Left cardiac atrium (tissue), 4 donors: ENCODE data around the gene ARID3A. TPM values are rescaled to one million over a fixed set of nuclear protein-coding genes. Genes with fewer than 3 reads are reported as not detected.
A peak's percentile ranks its signal among the peaks of the same experiment; 100 is the strongest.

ENCODE experiments used
- ATAC-seq, 2 donors: fragments of 200-7000 bp; cut with Tn5 transposase; one replicate each; pipeline ENCODE4 v1.9.1; 2020; ENCODE audit warnings: mild to moderate bottlenecking in 2 of 2, moderate library complexity in 2 of 2
- DNase-seq: peaks from one replicate; pipeline ENCODE4 v3.0.0-alpha.2; 2020
- intact Hi-C, 2 donors: fragments of 100-400 bp; cut with DNase I; formaldehyde crosslinking; loops; one replicate each; pipeline versions ENCODE4 v1.14.1 to v1.15.1; 2022 to 2023
- total RNA-seq, 2 donors: library from RNA; stranded (reverse); fragmentation: NEBNext Ultra II Directional; extraction: Animal tissue kit (Norgen Biotek cat#: 25700); gene quantifications; one replicate each; pipeline ENCODE4 v1.2.1, GENCODE V29; 2021
- donor health status: DM: no; HTN: yes; CAD: no.
- donor health status: DM: no; HTN: yes; CAD: no; lungs with severe emphysema.
- donor health status: DM: yes; HTN: yes; CAD: no.
- donor health status: Dilated cardiomyopathy.

ARID3A gene
- total RNA-seq, 2 donors from 2014 or later: 5.3 to 5.8 TPM

DNA sequence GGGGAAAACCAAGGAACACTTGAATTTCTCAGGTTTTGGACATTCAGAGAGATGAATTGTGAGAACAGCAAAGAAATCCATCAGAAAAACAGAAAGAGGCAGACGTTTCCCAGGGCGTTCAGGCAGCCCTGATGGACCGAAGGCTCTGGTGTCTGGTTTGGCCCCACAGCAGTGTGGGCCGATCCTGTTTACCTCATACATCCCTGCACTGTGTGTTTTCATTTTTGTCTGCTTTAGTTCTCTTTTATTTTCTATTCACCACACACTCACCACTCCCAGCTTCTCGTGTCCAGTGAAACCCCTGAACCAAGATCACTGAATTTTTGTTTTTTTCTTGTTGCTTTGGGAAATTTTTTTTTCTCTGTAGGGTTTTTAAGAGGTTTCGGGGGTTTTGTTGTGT is 46.4 kb downstream of the ARID3A start:
- no peak for ATAC-seq
- intact Hi-C loops: no loop called here

DNA sequence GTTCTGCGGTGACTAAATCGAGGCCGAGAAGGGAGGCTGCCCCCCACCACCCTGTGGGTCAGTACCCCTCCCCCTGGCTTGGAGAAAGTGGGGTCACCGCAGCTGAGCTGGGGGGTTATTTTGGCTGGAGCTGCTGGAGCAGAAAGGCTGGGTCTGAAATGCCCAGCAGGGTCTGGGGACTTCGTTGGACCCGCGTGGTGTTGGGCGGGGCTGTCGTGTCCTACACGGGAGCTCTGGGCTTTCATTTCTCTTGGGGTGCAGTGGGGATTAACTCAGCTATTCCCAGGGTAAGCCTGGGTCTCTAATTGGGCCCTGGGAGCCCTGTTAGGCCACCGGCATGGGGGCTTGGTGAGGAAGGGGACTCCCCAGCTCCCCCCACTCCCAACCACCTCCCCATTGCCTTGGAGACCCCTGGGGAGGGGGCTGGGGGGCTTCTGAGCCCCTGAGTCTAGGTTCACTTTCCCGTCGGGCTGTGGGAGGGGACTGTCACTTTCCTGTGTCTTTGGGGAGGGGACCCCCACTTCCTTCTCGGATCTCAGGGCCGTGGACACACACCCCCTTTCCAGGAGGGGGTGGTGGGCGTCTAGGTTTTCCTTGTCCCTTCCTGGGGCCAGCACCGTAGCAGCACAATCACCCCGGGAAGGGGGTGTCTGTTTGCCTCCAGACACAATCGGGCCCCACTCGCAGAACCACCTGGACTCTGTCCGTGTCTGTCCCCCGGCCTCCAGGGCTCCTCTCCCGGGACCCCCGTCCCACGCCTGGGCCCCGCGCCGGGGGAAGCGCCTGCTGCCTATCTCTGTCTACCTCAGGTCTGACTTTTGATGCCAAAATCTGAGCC is 48.1 kb downstream of the ARID3A start:
- ATAC-seq: no peak
- intact Hi-C loops: no loop called here
- DNase-seq: no peak

More for the DNA sequence above, 46.4 kb downstream of the ARID3A start:
- DNase-seq: no peak

DNA sequence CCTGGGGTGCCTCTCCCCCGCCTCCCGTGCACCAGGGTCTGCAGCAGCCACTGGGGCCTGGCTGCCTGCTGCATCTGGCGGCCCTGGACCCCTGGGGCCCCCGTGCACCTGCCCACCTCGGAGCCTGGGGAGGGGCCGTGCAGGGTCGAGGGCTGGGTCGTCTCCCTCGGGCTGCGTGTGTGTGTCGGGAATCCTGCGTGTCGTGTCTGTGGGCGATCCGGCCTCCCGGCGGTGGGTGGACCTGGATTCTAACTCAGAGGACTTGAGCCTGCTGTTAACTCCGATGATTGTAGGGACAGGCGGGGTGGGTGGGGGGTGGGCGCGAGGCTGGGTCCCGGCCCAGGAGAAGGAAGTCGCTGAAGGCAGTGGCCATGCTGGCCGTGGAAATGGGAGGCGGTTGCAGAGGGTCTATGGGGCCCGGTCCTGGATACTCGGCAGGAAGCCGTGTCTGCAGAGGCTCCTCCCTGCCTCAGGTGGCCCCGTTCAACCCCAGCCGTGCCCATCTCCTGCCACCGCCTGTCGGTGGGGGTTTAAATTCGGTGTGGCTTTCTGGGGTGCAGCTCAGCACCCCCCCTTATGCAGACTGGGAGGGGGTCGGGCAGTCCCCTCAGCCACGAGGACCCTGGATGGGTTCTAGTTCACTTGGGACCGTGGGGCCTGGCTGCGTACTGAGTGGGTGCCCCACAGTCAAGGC is 48.9 kb downstream of the ARID3A start:
- DNase-seq: no peak
- no peak for ATAC-seq

GRCh38 chr19:976476-976875 is 50.6 kb downstream of the ARID3A start:
- ATAC-seq (peak in 1 of 2 donors; percentile 13), DNase-seq (no peak)
- intact Hi-C loops: no loop called here

More for the DNA sequence above, 48.9 kb downstream of the ARID3A start:
- intact Hi-C loops: no loop called here

- intact Hi-C loops: no loop called here
- peak in 1 of 2 donors; percentile 20 for ATAC-seq
- no peak for DNase-seq
These were observed 51.2 kb downstream of the ARID3A start for GRCh38 chr19:977058-977464.

GRCh38 chr19:979318-979741 is 53.5 kb downstream of the ARID3A start:
- ATAC-seq: no peak
- intact Hi-C loops: no loop called here
- DNase-seq: no peak

GRCh38 chr19:980133-980998 is 54.5 kb downstream of the ARID3A start:
- intact Hi-C loops: loop anchor here (5.0 to 10.0 kb wide), 2 partner anchors 126 to 213 kb away; partner anchors contain the start of genes CFD (in 1 of the 2) and ELANE (in 1 of the 2)
- ATAC-seq (no peak), DNase-seq (no peak)

- ATAC-seq (peak; percentile 82 to 85), DNase-seq (peak; percentile 75)
- intact Hi-C loops: loop anchor here (1.0 to 10.0 kb wide), 4 partner anchors 60 to 215 kb away; partner anchors contain the start of genes CFD (in 1 of the 2) and ELANE (in 1 of the 2)
These were observed 56.8 kb downstream of the ARID3A start for GRCh38 chr19:982567-983170.

- intact Hi-C loops: loop anchor here (5.0 to 10.0 kb wide), 2 partner anchors 130 to 217 kb away; partner anchors contain the start of genes CFD (in 1 of the 2) and ELANE (in 1 of the 2)
- peak; percentile 96 for DNase-seq
- ATAC-seq: peak; percentile 96 to 97
These were observed 58.5 kb downstream of the ARID3A start, which contains the start of gene WDR18 for GRCh38 chr19:984165-984967. WDR18 (plus strand) TSS chr19:984345; CDS start chr19:984354, 9 bp downstream.

- DNase-seq: no peak
- intact Hi-C loops: loop anchor here in 1 of 2 donors (10.0 kb wide), 1 partner anchor 131 kb away; the partner anchor contains the start of genes CFD and ELANE
These were observed 60.2 kb downstream of the ARID3A start for GRCh38 chr19:986083-986482.

DNA sequence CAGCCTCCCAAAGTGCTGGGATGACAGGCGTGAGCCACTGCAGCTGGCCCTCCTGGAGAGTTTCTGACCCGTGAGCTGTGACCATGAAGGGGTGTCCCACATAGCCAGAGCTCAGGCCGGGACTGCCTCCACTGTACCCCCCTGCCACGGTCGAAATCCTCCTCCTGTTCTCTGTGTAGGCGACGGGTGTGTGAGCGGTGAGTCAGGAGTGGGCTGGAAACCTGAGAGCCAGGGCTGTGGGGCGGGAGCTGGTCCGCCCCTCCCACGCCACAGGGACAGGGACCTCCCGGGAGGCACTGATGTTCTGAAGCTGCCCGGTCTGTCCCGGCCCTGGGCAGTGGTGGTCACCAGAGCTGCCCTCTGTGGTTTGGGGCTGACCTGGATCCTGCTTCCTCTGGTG is 62.2 kb downstream of the ARID3A start:
- DNase-seq: no peak
- ATAC-seq: no peak
- intact Hi-C loops: loop anchor here in 1 of 2 donors (10.0 kb wide), 1 partner anchor 133 kb away; the partner anchor contains the start of genes CFD and ELANE

More at GRCh38 chr19:986083-986482, 60.2 kb downstream of the ARID3A start:
- ATAC-seq: no peak

DNA sequence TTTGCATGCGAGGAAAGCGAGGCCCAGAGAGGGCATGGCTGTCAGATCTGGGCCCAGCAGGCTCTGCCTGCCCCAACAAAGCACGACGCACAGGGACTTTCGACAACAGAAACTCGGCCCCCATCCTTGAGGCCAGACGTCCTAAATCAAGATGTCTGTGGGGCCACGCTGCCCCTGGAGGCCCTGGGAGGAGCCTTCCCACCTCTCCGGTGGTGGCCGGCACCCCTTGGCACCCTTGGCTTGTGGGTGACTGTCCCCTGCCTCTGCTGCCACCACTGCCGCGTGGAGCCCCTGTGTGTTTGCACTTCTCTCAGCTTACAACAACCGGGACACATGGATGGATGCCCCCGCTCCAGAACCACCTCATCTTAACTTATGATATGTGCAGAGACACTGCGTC is 62.7 kb downstream of the ARID3A start:
- ATAC-seq (no peak), DNase-seq (no peak)
- intact Hi-C loops: loop anchor here in 1 of 2 donors (10.0 kb wide), 1 partner anchor 134 kb away; the partner anchor contains the start of genes CFD and ELANE

DNA sequence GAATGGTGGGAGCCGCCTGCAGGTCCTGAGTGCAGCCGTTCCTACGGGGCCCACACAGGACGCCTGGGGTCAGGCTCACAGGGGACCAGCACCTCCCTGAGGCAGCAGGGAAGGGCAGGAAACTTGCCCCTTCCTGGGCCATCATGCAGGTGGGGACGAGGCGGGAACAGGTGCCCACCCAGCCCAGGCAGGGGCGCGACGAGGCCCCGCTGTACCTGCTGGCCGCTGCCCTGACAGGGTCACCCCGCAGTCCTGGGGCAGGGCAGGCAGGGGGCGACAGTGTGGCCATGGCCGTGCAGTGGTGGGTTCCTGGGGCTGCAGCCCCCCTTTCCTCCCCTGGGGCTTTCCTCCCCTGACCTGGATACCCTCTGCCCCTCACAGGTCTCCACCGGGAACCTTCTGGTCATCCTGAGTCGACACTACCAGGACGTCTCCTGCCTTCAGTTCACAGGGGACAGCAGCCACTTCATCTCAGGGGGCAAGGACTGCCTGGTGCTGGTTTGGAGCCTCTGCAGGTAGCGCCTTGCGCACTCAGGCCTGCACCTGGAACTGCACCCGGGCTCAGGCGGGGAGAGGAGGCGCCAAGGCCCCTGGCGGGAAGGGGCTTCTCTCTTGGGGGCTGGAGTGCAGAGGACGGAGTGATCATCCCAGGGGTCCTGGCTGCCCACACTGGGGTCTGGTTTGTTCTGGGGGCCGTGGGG is 63.7 kb downstream of the ARID3A start:
- no peak for ATAC-seq
- intact Hi-C loops: loop anchor here in 1 of 2 donors (10.0 kb wide), 1 partner anchor 135 kb away; the partner anchor contains the start of genes CFD and ELANE
- DNase-seq: no peak

GRCh38 chr19:990119-990571 is 64.3 kb downstream of the ARID3A start:
- ATAC-seq: no peak
- DNase-seq: peak; percentile 13
- intact Hi-C loops: no loop called here

DNA sequence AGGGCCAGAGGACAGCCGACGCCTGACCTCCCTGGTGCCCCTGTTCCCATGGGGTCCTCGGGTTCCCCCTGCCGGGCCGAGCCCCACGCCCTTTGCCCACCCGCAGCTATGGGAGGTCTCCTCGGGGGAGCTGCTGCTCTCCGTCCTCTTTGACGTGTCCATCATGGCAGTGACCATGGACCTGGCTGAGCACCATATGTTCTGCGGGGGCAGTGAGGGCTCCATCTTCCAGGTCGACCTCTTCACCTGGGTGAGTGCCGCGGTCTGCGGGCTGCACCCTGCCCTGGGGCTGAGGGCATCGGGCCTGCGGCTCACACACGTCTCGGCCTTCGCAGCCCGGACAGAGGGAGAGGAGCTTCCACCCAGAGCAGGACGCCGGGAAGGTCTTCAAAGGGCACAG is 64.9 kb downstream of the ARID3A start:
- intact Hi-C loops: no loop called here
- no peak for ATAC-seq
- no peak for DNase-seq

DNA sequence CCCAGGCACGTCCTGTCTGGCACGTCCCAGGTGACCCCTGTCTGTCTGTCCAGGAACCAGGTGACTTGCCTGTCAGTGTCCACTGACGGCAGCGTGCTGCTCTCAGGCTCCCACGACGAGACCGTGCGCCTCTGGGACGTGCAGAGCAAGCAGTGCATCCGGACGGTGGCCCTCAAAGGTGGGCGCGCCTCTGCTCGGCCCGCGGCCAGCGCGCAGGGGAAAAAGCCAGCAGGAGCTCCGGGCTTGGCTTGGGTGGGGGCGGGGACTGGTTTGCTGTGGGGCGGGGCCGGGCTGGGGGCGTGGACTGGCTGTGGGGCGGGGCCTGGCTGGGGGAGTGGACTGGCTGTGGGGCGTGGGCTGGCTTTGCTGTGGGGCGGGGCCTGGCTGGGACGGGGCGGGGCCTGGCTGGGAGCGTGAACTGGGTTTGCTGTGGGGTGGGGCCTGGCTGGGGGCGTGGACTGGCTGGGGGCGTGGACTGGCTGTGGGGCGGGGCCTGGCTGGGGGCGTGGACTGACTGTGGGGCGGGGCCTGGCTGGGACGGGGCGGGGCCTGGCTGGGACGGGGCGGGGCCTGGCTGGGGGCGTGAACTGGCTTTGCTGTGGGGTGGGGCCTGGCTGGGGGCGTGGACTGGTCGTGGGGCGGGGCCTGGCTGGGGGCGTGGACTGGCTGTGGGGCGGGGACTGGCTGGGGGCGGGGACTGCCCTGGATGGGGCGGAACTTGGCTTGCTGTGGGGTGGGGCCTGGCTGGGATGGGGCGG is 65.5 kb downstream of the ARID3A start:
- ATAC-seq (peak; percentile 41), DNase-seq (no peak)
- intact Hi-C loops: no loop called here
